GM18873 (cell line): ENCODE data around the gene ZSCAN5A.
"Not testable (repeated sequence)": the region's sequence is repeated elsewhere in the genome, so short reads cannot be mapped to it uniquely, and the experiment has no call there.

Experiments used
- ATAC-seq: cut with Tn5 transposase; IDR thresholded peaks from one replicate; pipeline ENCODE4 v1.9.1; 2021; ENCODE audit warnings: mild to moderate bottlenecking, moderate library complexity, moderate number of reproducible peaks; ENCODE audit not compliant: unreplicated experiment, low FRiP score

Gene ZSCAN5A

GRCh38 chr19:56273563-56274117 is 41.0 kb downstream of the ZSCAN5A start:
- ATAC-seq: no peak

GRCh38 chr19:56272161-56272798 is 42.4 kb downstream of the ZSCAN5A start, which contains the start of gene EDDM13:
Gene EDDM13 (plus strand): TSS chr19:56272748. CDS start chr19:56272835, 87 bp downstream.
- ATAC-seq: no peak

- ATAC-seq: no peak
Observed at GRCh38 chr19:56271151-56271550, 43.5 kb downstream of the ZSCAN5A start.

- ATAC-seq: no peak
Observed at GRCh38 chr19:56270676-56271075, 44.0 kb downstream of the ZSCAN5A start.

- ATAC-seq: no peak
Observed at GRCh38 chr19:56269348-56269747, 45.3 kb downstream of the ZSCAN5A start.

- ATAC-seq: no peak
Observed at GRCh38 chr19:56266051-56266450, 48.6 kb downstream of the ZSCAN5A start.

- ATAC-seq: no peak
Observed at GRCh38 chr19:56263319-56263718, 51.3 kb downstream of the ZSCAN5A start.

GRCh38 chr19:56261932-56262331 is 52.7 kb downstream of the ZSCAN5A start:
- not testable (repeated sequence) for ATAC-seq

GRCh38 chr19:56261145-56261544 is 53.5 kb downstream of the ZSCAN5A start:
- no peak for ATAC-seq

GRCh38 chr19:56258272-56258671 is 56.4 kb downstream of the ZSCAN5A start:
- ATAC-seq: no peak

GRCh38 chr19:56253737-56254136 is 60.9 kb downstream of the ZSCAN5A start:
- ATAC-seq: no peak

GRCh38 chr19:56252699-56253422 is 61.8 kb downstream of the ZSCAN5A start:
- no peak for ATAC-seq

- ATAC-seq: not testable (repeated sequence)
Observed at GRCh38 chr19:56248736-56249338, 65.8 kb downstream of the ZSCAN5A start.

- not testable (repeated sequence) for ATAC-seq
Observed at GRCh38 chr19:56245764-56246163, 68.9 kb downstream of the ZSCAN5A start.

GRCh38 chr19:56245121-56245740 is 69.4 kb downstream of the ZSCAN5A start:
- ATAC-seq: no peak

GRCh38 chr19:56223481-56223880 is 91.2 kb downstream of the ZSCAN5A start:
- no peak for ATAC-seq

GRCh38 chr19:56222901-56223300 is 91.7 kb downstream of the ZSCAN5A start:
- ATAC-seq: no peak

GRCh38 chr19:56221851-56222250 is 92.8 kb downstream of the ZSCAN5A start:
- no peak for ATAC-seq

GRCh38 chr19:56221442-56221841 is 93.2 kb downstream of the ZSCAN5A start:
- ATAC-seq: not testable (repeated sequence)

GRCh38 chr19:56218961-56219360 is 95.7 kb downstream of the ZSCAN5A start:
- no peak for ATAC-seq
